Right hindlimb (tissue), 1 donor: ENCODE measurements around the gene EML1.

ENCODE experiments used
- DNase-seq: peaks from one replicate; pipeline ENCODE4 v3.0.0-alpha.2; 2018

Gene EML1

GRCh38 chr14:99909513-99910064 is 116.4 kb downstream of the EML1 start:
- DNase-seq = no peak

- DNase-seq = no peak
Observed at GRCh38 chr14:99910337-99911309, 117.4 kb downstream of the EML1 start.

GRCh38 chr14:99915305-99916090 is 122.3 kb downstream of the EML1 start:
- DNase-seq = no peak

GRCh38 chr14:99916091-99916383 is 122.8 kb downstream of the EML1 start:
- DNase-seq = no peak

- no peak for DNase-seq
Observed at GRCh38 chr14:99918781-99919180, 125.6 kb downstream of the EML1 start.

- no peak for DNase-seq
Observed at GRCh38 chr14:99921425-99921824, 128.2 kb downstream of the EML1 start.

GRCh38 chr14:99924379-99924778 is 131.2 kb downstream of the EML1 start:
- DNase-seq = no peak

GRCh38 chr14:99925471-99925870 is 132.3 kb downstream of the EML1 start:
- DNase-seq = no peak

- no peak for DNase-seq
Observed at GRCh38 chr14:99928963-99929362, 135.8 kb downstream of the EML1 start.

- DNase-seq = no peak
Observed at GRCh38 chr14:99929601-99930000, 136.4 kb downstream of the EML1 start.

- no peak for DNase-seq
Observed at GRCh38 chr14:99930420-99931274, 137.4 kb downstream of the EML1 start.

GRCh38 chr14:99931308-99931707 is 138.1 kb downstream of the EML1 start:
- no peak for DNase-seq

GRCh38 chr14:99936056-99936455 is 142.8 kb downstream of the EML1 start:
- DNase-seq = no peak

- DNase-seq = peak; percentile 24
Observed at GRCh38 chr14:99936738-99937474, 143.7 kb downstream of the EML1 start.

GRCh38 chr14:99937475-99938244 is 144.4 kb downstream of the EML1 start:
- DNase-seq = no peak

GRCh38 chr14:99938376-99938775 is 145.2 kb downstream of the EML1 start:
- no peak for DNase-seq

- DNase-seq = no peak
Observed at GRCh38 chr14:99938896-99939295, 145.7 kb downstream of the EML1 start.

GRCh38 chr14:99939421-99939820 is 146.2 kb downstream of the EML1 start:
- DNase-seq = no peak

GRCh38 chr14:99940064-99940463 is 146.9 kb downstream of the EML1 start:
- DNase-seq = no peak

- DNase-seq = no peak
Observed at GRCh38 chr14:99941211-99941610, 148.0 kb downstream of the EML1 start.

GRCh38 chr14:99943620-99944019 is 150.4 kb downstream of the EML1 start:
- no peak for DNase-seq
